GM18517 (cell line): ENCODE data around the gene NKIRAS1.
"Not testable (repeated sequence)": the region's sequence is repeated elsewhere in the genome, so short reads cannot be mapped to it uniquely, and the experiment has no call there.

Source experiments
- ATAC-seq: cut with Tn5 transposase; IDR thresholded peaks from one replicate; pipeline ENCODE4 v1.9.1; 2021; ENCODE audit warnings: mild to moderate bottlenecking, moderate library complexity; ENCODE audit not compliant: unreplicated experiment

NKIRAS1 gene

DNA sequence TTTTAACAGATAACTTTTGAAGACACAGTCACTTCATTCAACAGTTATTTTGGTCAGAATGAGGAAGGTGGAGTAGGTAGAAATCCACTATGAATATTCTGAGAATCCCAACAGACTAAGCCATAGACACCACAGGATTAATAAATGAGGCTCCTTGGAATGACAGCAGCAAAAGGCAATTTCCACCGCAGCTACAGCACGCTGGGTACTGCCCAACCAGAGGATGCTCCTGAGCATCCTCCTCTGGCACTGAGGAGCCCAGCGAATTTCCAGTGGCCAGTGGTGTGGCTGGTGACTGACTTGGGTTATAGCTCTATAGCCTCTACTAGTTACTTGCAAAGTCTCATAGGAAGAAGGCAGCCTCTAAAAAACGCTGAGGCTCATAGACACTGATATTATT, 24.6 kb upstream of the NKIRAS1 start:
- no peak for ATAC-seq

DNA sequence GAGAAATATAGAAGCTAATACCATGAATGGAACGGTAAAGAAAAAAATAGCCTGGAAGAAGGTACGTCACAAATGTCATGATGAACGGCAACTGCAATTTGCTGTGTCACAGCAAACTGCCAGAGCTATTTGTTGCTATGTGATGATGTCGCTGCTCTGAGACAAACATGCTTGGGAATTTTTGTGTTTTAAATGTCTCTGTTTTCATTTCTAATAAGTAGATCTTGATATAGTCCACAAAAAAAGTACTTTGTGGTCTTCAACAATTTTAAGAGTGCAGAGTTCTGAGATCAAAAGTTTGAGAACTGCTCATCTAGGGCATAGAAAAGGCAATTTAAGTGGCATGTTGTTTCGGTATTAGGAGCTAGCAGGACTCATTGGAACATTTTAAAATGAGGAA, 24.0 kb upstream of the NKIRAS1 start:
- no peak for ATAC-seq

DNA sequence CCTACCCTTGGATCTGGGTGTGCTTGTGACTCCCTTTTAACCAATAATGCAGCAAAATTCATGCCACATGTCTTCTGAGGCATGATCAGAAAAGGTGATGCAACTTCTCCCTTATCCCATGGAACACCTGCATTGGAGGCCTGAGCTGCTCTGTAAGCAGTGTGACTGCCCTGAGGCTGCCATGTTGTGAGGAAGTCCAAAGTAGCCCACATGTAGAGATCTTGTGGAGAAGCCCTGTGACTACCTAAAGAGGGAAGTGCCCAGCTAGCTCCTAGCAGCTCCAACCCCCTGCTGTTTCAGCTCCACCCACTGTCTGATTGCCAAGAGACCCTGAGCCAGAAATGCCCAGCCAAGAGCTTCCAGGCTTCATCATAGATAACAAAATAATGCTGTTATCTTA, 21.9 kb upstream of the NKIRAS1 start:
- ATAC-seq: no peak

DNA sequence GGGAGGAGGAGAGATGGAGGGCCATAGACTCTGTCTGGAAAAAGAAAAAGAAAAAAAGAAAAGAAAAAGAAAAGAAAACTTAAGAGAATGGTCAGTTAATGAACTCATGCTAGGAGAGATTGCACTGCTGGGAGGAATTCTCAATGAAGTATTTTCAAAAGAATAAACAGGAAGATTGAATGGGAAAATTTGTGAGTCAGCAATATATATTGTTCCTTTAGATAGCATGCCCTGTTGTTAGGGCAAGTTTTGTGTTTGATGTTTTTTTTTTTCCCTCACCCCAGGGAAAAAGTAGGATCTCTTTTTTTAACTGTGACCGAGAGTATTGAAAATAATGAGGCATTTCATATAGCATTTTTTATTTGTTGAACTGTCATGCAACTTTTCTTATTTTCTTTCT, 20.5 kb upstream of the NKIRAS1 start:
- no peak for ATAC-seq

DNA sequence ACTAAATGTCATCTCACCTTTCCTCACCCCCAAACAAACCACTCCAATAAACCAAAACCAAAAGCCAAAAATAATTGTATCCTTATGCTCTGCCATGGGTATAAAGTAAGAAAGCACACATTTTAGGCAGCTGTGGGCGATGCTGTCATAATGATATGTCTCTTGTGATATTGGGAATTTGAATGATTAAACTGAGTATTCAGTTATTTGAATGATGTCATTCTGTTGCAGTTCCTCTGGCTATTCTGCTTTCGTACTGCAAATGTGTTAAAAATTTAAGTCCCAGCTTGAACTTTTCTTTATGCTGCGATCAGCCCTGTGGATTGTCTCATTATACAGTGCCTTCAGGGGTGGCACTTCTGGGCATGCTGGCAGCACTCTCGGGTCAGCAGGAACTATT, 17.5 kb upstream of the NKIRAS1 start:
- no peak for ATAC-seq

DNA sequence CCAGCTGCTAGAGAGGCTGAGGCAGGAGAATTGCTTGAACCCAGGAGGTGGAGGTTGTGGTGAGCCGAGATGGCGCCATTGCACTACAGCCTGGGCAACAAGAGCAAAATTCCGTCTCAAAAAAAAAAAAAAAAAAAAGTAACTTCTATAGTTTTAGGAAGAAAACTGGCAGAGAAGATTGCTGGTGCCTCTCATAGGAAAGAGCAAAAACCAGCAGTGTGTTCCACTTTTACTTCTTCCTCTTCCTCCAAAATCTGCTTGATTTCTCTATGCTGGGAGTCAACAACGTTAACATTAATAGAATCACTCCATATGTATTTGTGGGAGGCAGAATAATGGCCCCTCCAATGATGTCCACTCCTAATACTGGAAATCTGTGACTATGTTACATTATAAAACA, 15.8 kb upstream of the NKIRAS1 start:
- no peak for ATAC-seq

DNA sequence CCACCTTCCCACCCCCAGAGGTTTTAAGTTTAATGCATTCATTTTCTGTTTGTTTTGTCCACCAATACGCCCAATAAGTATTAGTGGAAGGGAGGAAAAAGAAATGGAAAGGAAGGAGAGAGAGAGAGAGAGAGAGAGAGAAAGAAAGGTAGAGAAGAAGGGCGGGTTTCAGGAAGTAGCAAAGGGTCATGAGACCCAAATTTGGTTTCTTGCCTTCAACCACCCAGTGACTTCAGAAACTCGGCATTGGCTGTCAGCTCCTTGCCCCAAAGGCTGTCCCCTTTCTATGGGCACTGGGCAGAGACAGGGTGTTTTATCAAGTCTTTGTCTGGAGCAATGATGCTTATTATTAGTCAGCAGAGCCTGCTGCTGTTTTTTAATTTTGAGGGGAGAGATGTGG, 14.8 kb upstream of the NKIRAS1 start:
- no peak for ATAC-seq

DNA sequence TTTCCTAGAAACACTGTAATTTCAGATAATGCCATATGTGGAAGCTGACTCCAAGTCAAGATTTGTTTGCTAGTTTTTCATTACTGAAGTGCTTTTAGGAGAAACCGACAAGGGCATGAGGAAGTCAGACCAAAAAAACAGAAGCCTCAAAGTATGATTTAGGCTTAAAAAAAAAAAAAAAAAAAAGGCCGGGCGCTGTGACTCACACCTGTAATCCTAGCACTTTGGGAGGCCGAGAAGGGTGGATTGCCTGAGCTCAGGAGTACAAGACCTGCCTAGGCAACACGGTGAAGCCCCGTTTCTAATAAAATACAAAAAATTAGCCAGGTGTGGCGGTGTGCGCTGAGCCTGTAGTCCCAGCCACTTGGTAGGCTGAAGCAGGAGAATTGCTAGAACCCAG, 11.7 kb upstream of the NKIRAS1 start:
- ATAC-seq: no peak

DNA sequence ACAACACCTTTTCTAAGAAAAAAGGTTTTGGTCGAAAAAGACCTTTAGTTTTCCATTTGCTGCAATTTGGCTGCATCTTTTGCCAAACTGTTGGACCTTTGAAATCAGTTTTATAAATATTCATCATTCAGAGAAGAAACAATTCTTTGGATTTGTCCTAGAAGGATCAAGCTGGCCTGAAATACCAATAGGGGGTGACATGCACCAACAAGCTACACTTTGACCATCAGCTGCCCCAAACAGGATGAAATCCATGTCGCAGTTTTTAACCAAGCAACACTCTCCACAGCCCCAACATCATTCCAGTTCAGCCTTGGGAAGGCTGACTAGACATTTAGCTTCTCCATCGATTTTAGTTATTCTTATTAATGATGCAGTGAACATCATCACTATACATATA, 9.9 kb upstream of the NKIRAS1 start:
- no peak for ATAC-seq

DNA sequence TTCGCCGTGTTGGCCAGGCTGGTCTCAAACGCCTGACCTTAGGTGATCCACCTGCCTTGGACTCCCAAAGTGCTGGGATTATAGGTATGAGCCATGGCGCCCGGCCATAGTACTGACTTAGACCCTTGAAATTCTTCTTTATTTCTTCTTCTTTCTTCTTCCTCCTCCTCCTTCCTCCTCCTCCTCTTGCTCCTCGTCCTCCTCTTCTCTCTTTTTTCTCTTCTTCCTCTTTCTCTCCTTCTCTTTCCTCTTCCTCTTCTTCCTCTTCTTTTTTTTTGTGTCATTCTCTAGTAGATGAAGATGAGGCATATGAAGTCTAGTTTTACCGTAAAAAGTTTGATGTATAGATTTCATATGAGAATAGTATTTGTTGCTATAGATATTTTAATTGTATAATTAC, 9.5 kb upstream of the NKIRAS1 start:
- no peak for ATAC-seq

DNA sequence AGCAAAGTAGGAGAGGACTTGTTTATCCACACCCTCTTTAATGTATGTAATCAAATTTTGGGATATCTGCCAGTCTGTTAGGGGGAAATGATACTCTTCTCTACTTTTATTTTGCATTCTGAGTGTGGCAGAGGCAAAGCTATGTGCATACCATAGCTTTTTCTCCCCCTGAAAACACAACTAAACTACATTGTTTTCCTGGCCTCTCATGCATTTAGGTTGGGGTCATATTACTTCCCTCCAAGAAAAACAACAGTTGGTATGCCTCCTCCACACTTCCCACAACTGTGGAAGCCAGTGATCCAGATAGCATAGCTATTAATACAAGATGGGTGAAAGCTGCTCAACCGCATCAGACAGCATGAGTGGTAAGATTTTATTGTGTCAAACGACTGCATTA, 7.0 kb upstream of the NKIRAS1 start:
- no peak for ATAC-seq

DNA sequence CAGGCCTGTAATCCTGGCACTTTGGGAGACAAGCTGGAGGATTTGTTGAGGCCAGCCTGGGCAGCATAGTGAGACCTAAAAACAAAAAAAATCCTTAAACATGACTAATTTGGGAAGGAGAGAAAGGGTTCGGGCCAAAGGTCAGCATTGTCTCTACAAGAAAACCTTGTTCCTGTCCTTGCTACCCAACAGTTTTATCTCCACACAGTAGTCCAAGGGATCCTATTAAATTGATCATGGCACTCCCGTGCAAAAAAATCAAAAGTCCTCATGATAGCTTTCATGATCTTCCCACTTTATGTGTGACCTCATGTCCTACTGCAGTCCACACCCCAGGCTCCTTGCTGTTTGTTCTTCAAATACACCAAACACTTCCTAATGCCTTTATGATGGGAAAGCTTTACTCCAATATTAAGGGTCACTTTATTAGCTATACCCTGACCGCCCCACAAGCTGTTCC, 4.3 kb upstream of the NKIRAS1 start:
- no peak for ATAC-seq

DNA sequence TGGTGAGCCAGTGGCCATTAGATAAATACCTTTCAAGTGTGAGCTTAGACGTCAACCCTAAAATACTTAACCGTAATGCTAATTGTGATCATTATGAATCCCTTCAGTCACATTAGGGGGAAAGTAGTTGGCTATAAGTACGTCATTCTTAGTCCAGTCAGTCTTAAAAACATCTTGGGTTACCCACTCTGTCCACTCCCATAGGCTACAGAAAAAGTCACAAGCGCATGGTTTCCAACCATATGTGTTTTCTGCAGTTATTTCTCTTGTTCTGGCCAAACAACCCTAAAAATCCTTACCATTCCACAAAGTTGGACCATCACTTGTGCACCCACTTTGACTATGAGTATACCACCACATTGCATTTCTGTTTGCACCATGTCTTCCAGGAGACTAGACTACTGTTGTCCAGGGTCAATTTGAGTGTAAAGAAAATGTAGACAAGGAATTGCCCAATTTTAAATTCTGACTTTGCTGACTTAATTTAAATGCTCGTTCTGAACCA, 3.4 kb upstream of the NKIRAS1 start:
- no peak for ATAC-seq

DNA sequence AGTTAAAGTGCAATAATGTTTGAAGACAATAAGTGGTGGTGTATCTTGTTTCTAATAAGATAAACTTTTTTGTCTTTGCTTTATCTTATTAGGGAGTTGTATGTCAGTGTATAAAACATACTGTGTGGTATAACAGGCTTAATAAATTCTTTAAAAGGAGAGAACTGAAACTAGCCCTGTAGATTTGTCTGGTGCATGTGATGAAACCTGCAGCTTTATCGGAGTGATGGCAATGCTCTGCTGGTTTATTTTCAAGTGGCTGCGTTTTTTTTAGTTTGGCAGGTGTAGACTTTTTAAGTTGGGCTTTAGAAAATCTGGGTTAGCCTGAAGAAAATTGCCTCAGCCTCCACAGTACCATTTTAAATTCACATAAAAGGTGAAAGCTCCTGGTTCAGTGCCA, 2.8 kb upstream of the NKIRAS1 start:
- no peak for ATAC-seq

DNA sequence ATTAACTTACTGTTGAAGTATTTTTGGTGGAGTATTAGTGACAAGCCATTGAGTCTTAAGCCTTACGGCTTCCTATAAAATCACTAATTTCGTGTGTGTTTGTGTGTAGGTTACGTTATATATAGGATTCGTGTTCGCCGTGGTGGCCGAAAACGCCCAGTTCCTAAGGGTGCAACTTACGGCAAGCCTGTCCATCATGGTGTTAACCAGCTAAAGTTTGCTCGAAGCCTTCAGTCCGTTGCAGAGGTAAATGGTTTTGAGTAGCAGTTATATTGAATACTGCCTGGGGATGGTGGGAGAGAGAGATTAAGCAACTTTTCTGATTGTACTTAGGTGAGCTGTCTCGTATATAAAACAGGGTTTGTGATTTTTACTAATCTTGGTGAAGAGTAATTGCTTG, 1.5 kb upstream of the NKIRAS1 start:
- not testable (repeated sequence) for ATAC-seq

DNA sequence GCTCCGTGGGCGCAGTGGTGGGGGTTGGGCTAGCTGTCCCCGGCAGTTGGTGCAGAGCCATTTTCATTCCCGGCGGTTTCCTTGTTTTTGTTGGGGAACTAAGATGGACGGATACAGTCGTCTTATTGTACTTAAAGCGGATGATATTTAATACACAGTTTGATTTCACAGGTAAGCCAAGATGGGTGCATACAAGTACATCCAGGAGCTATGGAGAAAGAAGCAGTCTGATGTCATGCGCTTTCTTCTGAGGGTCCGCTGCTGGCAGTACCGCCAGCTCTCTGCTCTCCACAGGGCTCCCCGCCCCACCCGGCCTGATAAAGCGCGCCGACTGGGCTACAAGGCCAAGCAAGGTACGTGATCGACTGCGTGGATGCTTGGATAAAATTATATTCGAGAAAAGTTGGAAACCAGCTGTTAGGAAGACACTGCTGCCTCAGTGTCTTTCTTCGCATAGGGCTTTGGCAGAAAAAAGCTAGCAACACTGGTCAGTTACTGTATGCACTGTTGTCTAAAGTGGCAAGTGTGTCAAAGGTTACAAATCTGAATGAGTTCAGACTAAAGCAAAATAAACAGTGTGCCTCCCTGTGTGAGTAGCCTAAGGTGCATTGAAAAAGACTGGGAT, 1.0 kb upstream of the NKIRAS1 start:
- ATAC-seq: not testable (repeated sequence)

DNA sequence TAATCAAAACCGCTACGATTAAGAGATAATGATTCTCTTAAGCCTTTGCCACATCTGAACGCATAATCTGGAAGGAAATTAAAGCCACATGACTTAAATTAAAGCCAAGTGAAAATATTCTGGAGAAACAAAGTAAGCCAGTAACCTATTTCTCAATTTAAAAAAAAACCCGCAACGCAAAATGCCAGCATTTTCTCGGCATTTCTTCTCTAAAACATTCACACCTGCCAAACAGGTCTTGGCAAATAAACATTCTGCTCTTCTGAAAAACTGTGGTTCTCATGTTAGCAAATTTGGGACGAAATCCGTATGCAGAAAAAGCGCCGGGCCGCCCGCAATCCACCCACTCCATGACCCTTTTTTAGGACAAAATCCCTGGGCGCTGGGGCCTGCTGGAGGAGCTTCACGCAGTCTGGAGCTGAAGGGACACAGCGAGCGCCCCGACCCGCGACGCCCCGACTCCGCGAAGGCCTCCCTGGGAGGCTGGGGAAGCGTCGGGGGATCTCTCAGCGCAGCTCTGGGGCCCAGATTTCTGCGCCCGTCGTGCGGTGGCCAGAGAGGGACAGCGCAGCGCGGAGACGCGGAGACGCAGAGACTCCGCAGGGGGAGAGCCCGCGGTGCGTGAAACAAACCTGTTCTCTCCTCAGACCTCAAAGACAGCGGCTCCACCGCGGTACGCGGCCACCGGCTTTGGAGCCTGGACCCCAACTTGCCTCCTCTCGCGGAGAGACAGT, 471 bp downstream of the NKIRAS1 start:
- ATAC-seq: peak; percentile 59

DNA sequence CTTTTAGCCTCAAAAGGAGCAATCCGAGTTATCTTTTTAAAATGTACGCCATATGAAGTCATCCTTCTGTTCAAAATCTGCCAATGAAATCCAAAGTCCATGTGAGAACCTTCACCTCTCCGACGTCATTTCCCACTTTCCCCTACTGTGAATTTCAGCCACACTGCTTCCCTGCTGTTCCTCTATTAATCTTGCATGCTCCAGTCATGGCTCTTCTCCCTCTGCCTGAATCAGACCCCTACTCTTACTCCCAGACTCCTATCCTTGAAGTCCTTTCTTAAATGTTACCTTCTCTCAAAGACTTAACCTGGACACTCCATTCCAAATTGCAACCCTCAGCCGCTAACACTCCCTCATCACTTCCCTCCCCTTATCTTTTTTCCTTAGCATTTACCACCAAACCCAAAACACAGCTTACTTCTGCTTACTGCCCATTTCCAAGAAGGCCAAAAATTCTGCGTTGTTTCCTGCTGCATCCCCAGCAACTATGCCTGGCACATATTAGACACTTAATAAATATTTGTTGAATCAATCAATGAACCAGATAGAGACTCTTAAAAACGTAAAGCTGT, 1.2 kb downstream of the NKIRAS1 start:
- no peak for ATAC-seq

DNA sequence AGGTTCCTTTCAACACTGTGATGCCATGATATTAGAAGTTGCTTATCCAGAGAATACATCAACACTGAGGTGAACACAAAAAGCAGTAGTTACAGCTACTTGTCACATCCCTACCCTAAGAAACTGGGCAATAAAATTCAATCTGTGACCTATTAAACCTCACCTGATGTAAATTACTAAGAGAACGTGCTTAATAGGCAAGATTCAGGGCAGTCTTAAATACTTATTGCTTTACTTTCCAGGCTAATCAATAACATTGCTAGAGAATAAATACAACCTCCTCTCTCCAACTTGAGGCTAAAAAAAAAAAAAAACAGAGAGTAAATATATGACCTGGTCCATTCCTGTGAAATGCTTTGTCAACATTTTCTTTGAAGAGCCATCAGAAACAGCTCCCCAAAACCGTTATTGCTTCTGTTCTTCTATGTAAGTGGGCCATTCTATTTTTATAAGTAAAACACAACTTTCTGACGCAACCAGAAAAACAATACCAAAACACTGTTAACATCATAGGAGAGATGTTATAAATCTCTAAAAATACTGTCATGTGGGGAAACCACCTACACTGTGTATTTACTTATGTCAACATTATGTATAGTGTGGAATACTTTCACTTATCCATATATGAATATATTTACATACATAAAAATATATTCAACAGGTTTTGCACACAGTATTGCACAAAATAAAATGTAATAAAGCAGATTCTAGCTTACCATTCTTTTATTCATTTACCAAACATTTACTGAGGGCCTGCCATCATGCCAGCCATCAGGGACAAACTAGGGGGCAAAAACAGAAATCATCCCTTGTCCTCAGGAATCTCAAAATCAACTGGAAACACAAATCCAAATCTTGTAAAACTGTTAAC, 2.7 kb downstream of the NKIRAS1 start:
- no peak for ATAC-seq

DNA sequence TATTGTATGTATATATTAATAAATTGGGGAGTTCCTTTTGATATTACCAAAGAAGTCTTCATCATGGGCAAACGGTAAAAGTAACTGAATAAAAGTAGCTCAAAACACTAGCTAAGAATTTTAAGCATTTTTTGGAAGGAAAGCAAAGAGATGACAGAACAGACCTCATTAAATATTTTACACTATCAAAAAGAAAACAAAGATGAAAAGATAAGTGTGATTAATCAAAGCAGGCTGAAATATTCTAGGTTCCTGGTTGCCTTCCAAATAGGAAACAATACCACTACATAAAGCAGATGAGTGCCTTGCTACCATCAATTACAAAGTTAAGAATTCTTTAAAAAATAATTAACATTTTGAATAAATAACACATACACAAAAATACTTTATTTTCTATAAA, 3.6 kb downstream of the NKIRAS1 start:
- no peak for ATAC-seq

DNA sequence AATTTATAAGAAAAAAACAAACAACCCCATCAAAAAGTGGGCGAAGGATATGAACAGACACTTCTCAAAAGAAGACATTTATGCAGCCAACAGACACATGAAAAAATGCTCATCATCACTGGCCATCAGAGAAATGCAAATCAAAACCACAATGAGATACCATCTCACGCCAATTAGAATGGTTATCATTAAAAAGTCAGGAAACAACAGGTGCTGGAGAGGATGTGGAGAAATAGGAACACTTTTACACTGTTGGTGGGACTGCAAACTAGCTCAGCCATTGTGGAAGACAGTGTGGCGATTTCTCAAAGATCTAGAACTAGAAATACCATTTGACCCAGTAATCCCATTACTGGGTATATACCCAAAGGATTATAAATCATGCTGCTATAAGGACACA, 4.5 kb downstream of the NKIRAS1 start:
- not testable (repeated sequence) for ATAC-seq
